Nephron (organoid): ENCODE results near the gene HAL.

Experiments
- H3K27ac Mint-ChIP-seq, 3 experiments: 2 replicates each; pipeline ENCODE4 v1.8.0; 2020; ENCODE audit warnings: mixed read lengths in 3 of 3, mild to moderate bottlenecking in 2 of 3, moderate library complexity in 1 of 3
- H3K27me3 Mint-ChIP-seq: 2 replicates; pipeline ENCODE4 v1.8.0; 2021; ENCODE audit warnings: low read depth, mild to moderate bottlenecking, moderate library complexity, mixed read lengths
- H3K36me3 Mint-ChIP-seq: 2 replicates; pipeline ENCODE4 v1.8.0; 2020; ENCODE audit warnings: low read depth, mixed read lengths
- H3K4me1 Mint-ChIP-seq: 2 replicates; pipeline ENCODE4 v1.8.0; 2020; ENCODE audit warnings: mixed read lengths
- H3K4me3 Mint-ChIP-seq, 3 experiments: 2 replicates each; pipeline ENCODE4 v1.8.0; 2020; ENCODE audit warnings: mild to moderate bottlenecking in 3 of 3, mixed read lengths in 3 of 3, moderate library complexity in 2 of 3
- H3K9me3 Mint-ChIP-seq: 2 replicates; pipeline ENCODE4 v1.8.0; 2020; ENCODE audit warnings: mixed read lengths
- TF ChIP-seq, protein P1 (sequence below), 3 experiments: fragments of 200-600 bp; sonication (generic); IDR thresholded peaks; one replicate each; pipeline ENCODE4 v1.5.0; 2021; ENCODE audit warnings: antibody characterized with exemption in 3 of 3; ENCODE audit not compliant: unreplicated experiment in 3 of 3

The HAL gene

DNA sequence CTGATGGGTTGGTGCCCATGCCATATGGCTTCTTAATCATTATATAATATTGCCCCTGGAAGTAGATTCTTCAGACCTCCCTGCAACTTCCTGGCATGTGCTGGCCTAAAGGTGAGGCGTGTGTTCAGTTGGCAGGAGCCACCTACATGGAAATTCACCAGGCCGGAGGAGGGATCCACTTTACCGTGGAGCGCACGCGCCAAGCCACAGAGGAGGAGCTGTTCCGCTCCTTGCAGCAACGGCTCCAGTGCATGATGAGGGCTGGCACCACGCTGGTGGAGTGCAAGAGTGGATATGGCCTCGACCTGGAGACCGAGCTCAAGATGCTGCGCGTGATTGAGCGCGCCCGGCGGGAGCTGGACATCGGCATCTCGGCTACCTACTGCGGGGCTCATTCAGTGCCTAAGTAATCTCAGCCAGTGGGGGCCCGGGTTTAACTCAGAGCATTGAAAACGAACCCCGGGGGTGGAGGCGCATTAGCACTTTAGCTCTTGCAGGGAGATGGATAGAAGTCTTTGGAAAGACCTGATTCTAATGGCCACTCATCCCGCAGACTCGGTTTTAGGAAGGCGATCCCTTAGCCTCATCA, 39.5 kb downstream of the HAL start:
- TF ChIP-seq, protein P1, sequence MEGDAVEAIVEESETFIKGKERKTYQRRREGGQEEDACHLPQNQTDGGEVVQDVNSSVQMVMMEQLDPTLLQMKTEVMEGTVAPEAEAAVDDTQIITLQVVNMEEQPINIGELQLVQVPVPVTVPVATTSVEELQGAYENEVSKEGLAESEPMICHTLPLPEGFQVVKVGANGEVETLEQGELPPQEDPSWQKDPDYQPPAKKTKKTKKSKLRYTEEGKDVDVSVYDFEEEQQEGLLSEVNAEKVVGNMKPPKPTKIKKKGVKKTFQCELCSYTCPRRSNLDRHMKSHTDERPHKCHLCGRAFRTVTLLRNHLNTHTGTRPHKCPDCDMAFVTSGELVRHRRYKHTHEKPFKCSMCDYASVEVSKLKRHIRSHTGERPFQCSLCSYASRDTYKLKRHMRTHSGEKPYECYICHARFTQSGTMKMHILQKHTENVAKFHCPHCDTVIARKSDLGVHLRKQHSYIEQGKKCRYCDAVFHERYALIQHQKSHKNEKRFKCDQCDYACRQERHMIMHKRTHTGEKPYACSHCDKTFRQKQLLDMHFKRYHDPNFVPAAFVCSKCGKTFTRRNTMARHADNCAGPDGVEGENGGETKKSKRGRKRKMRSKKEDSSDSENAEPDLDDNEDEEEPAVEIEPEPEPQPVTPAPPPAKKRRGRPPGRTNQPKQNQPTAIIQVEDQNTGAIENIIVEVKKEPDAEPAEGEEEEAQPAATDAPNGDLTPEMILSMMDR (IDR thresholded peaks at IDR 0.05; ENCODE audit: unreplicated experiment in 3 of 3): no peak
- Mint-ChIP-seq H3K4me3 (no peak overlapping the region), H3K36me3 (no peaks in the 10 kb centered on the region), H3K27me3 (peaks cover 6% of the 10 kb centered on the region), H3K27ac (no peak overlapping the region), H3K9me3 (peaks cover under 1% of the 10 kb centered on the region), H3K4me1 (no peaks in the 10 kb centered on the region)

DNA sequence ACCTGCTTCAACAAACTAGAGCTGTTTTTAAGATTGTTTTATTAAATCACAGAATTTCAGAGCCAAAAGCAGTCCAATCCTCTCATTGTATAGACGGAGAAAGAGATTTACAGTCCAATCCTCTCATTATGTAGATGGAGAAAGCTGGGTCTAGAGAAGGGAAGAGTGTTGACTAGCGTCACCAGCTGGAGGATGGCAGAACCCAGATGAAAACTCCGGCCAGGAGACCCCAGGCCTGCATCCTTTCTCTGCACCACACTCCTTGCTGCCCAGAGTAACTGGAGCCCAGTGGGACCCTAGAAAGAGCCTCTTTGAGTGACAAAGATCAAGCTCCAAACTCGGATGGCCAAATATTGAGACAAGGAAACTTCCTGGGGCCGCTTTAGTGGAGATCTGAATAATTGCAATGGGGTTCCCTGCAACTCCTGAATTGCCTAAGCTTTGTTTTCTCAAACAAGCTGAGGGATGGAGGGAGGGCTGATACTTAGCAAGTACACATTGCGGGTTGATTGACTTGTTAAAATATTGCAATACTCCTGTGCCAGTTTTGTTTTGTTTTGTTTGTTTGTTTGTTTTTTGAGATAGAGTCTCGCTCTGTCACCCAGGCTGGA, 40.5 kb downstream of the HAL start:
- H3K9me3 Mint-ChIP-seq: peaks cover 7% of the 10 kb centered on the region
- H3K4me1 Mint-ChIP-seq: no peaks in the 10 kb centered on the region
- no peak overlapping the region for H3K27ac Mint-ChIP-seq
- no peaks in the 10 kb centered on the region for H3K36me3 Mint-ChIP-seq
- TF ChIP-seq, protein P1 (IDR thresholded peaks at IDR 0.05; ENCODE audit: unreplicated experiment in 3 of 3): no peak
- no peak overlapping the region for H3K4me3 Mint-ChIP-seq
- peaks cover 6% of the 10 kb centered on the region for H3K27me3 Mint-ChIP-seq

DNA sequence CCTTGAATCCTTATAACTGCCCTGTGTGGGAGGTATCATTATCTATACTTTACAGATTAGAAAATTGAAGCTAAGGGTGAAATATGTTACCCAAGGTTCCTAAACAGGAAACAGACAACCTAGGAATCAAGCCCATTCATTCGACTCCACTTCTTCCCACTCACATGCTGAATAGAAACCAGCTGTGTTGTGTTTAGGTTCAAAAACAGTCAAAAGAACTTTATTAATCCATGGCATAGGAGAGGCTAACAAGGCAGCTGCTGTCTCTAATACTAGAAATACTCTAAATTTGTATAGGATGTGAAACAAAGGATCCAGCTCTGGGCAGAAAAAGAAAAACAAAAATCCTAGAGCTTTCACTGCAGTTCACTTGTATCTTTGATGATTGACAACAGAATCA, 43.1 kb downstream of the HAL start:
- Mint-ChIP-seq H3K4me3 (no peak overlapping the region), H3K27ac (no peak overlapping the region), H3K27me3 (peaks cover 3% of the 10 kb centered on the region), H3K4me1 (no peaks in the 10 kb centered on the region), H3K9me3 (peaks cover 7% of the 10 kb centered on the region), H3K36me3 (no peaks in the 10 kb centered on the region)
- TF ChIP-seq, protein P1 (IDR thresholded peaks at IDR 0.05; ENCODE audit: unreplicated experiment in 3 of 3): no peak

DNA sequence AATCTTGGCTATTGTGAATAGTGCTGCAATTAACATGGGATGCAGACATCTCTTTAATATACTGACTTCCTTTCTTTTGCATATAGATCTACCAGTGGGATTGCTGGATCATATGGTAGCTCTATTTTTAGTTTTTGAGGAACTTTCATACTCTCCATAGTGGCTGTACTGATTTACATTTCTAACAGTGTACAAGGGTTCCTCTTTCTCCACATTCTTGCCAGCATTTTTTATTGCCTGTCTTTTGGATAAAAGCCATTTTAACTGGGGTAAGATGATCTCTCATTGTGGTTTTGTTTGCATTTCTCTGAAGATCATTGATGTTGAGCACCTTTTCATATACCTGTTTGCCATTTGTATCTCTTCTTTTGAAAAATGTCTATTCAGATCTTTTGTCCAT, 44.6 kb downstream of the HAL start:
- Mint-ChIP-seq H3K36me3 (no peaks in the 10 kb centered on the region), H3K27ac (no peak overlapping the region), H3K4me1 (no peaks in the 10 kb centered on the region), H3K4me3 (no peak overlapping the region), H3K27me3 (peaks cover 3% of the 10 kb centered on the region), H3K9me3 (peaks cover 7% of the 10 kb centered on the region)
- TF ChIP-seq, protein P1 (IDR thresholded peaks at IDR 0.05; ENCODE audit: unreplicated experiment in 3 of 3): no peak

DNA sequence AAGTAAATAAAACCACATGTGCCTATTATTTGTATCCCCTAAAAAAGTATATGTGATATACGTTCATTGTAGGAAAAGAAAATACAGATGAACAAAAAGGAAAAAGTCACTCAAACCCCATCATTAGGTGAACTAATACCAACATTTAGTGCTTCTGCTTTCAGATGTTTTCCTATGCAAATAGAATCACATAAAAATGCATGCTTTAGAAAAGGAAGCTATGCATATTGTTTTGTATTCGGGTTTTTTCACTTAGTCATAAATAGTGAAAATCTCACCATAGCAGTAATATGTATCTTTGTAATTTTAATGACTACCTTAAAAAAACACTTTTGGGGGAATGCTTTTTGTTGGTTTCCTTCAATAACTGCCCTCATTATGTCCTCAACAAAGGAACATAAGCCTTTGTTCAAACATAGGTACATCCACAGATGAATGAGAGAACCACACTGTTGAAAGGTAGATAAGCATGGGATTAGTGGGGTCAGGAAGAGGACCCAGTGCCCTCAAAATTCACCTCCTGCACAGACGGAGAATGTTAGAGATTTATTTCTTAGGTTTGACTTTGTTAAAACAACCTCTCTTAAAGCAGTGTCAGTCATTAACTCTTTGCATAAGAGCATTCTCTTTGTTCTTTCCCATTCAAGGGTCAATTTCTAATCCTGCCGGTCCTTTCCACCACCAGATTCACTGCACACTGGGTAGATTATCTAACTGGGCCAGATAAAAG, 46.5 kb downstream of the HAL start:
- TF ChIP-seq, protein P1 (IDR thresholded peaks at IDR 0.05; ENCODE audit: unreplicated experiment in 3 of 3): no peak

More for the DNA sequence above, 46.5 kb downstream of the HAL start:
- peaks cover 7% of the 10 kb centered on the region for H3K9me3 Mint-ChIP-seq
- no peak overlapping the region for H3K4me3 Mint-ChIP-seq
- H3K36me3 Mint-ChIP-seq: no peaks in the 10 kb centered on the region
- no peak overlapping the region for H3K27ac Mint-ChIP-seq
- no peaks in the 10 kb centered on the region for H3K4me1 Mint-ChIP-seq
- peaks cover 14% of the 10 kb centered on the region for H3K27me3 Mint-ChIP-seq
